ENCODE data around the gene SYNPO2. TPM values are rescaled to one million over a fixed set of nuclear protein-coding genes. Genes with fewer than 3 reads are reported as not detected.

Gene SYNPO2
- total and polyA plus RNA-seq, 2 donors (not counting 1 experiment from before 2014, with no cell fraction given): 0.03 to 0.20 TPM

- Histone ChIP-seq H3K9ac (ENCODE audit: low read length) (no peak overlapping the region), H3K79me2 (ENCODE audit: control insufficient read depth, insufficient read depth, low read length) (no peaks in the 10 kb centered on the region), H2AFZ (ENCODE audit: insufficient read depth, low read depth, low read length, poor library complexity, severe bottlenecking) (no peak overlapping the region), H3K9me3 (ENCODE audit: control extremely low read depth in 1 of 3, control insufficient read depth in 2 of 3, insufficient read depth in 1 of 3, low read length in 2 of 3) (no peaks in the 10 kb centered on the region), H3K27ac (ENCODE audit: low read length in 2 of 2) (no peak overlapping the region), H3K4me3 (ENCODE audit: control extremely low read depth in 1 of 5, extremely low read depth in 1 of 5, insufficient read depth in 1 of 5, low read depth in 2 of 5, low read length in 4 of 5) (no peak overlapping the region), H3K27me3 (replicated peaks in 1 of 4; ENCODE audit: control extremely low read depth in 1 of 4, control insufficient read depth in 3 of 4, insufficient read depth in 4 of 4, low read length in 3 of 4) (no peaks in the 10 kb centered on the region), H4K20me1 (ENCODE audit: control insufficient read depth, insufficient read depth, low read length, poor library complexity, severe bottlenecking) (no peaks in the 10 kb centered on the region), H3K4me1 (ENCODE audit: control insufficient read depth in 2 of 2, insufficient read depth in 2 of 2, low read length in 2 of 2) (no peaks in the 10 kb centered on the region), H3K36me3 (replicated peaks in 1 of 2; ENCODE audit: control extremely low read depth in 1 of 2, control insufficient read depth in 1 of 2, extremely low read depth in 1 of 2, insufficient read depth in 2 of 2, low read length in 1 of 2) (no peaks in the 10 kb centered on the region), H3K4me2 (replicated peaks; ENCODE audit: low read depth, low read length, poor library complexity, severe bottlenecking) (no peak overlapping the region)
- intact Hi-C loops (cut with micrococcal nuclease): no loop called here
- Mint-ChIP-seq H3K9me3 (ENCODE audit: insufficient read depth) (no peaks in the 10 kb centered on the region), H3K4me3 (no peak overlapping the region), H3K4me1 (no peaks in the 10 kb centered on the region), H3K27me3 (peaks cover 3% of the 10 kb centered on the region), H3K27ac (no peak overlapping the region)
- ChIA-PET CTCF (no interaction called here), POLR2A (no interaction called here)
- no peak for TF ChIP-seq CTCF (IDR thresholded peaks at IDR 0.05)
- no peak for TF ChIP-seq EZH2 (IDR thresholded peaks at IDR 0.05; ENCODE audit: borderline replicate concordance, insufficient read depth, low read depth, low read length, poor library complexity, severe bottlenecking)
- ATAC-seq (ENCODE audit: low read depth): no peak
- no peak for DNase-seq
- WGBS (ENCODE audit: insufficient coverage): 93% methylated on average over 10 of the region's 10 CpGs
Observed at GRCh38 chr4:119053997-119054396, 165.3 kb downstream of the SYNPO2 start.

DNA sequence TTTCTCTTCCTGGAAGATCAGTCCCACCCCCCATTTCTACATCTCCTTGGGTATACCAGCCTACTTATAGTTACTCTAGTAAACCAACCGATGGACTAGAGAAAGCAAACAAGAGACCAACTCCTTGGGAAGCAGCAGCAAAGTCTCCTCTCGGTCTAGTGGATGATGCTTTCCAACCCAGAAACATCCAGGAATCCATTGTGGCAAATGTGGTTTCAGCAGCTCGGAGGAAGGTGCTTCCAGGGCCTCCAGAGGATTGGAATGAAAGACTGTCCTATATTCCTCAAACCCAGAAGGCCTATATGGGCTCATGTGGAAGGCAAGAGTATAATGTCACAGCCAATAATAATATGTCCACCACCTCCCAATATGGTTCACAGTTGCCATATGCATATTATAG, 168.8 kb downstream of the SYNPO2 start:
- CTCF ChIA-PET: no interaction called here
- H4K20me1 ChIP-seq (ENCODE audit: control insufficient read depth, insufficient read depth, low read length, poor library complexity, severe bottlenecking): no peaks in the 10 kb centered on the region
- H3K27ac Mint-ChIP-seq: no peak overlapping the region
- intact Hi-C loops (cut with micrococcal nuclease): no loop called here
- no peak overlapping the region for H3K4me3 ChIP-seq (ENCODE audit: control extremely low read depth in 1 of 5, extremely low read depth in 1 of 5, insufficient read depth in 1 of 5, low read depth in 2 of 5, low read length in 4 of 5)
- H3K79me2 ChIP-seq (ENCODE audit: control insufficient read depth, insufficient read depth, low read length): no peaks in the 10 kb centered on the region
- POLR2A ChIA-PET: no interaction called here
- DNase-seq (no peak), ATAC-seq (ENCODE audit: low read depth) (no peak)
- no peaks in the 10 kb centered on the region for H3K36me3 ChIP-seq (replicated peaks in 1 of 2; ENCODE audit: control extremely low read depth in 1 of 2, control insufficient read depth in 1 of 2, extremely low read depth in 1 of 2, insufficient read depth in 2 of 2, low read length in 1 of 2)
- 100% methylated on average over 2 of the region's 3 CpGs for WGBS (ENCODE audit: insufficient coverage)
- no peak overlapping the region for H3K4me3 Mint-ChIP-seq
- H3K9me3 ChIP-seq (ENCODE audit: control extremely low read depth in 1 of 3, control insufficient read depth in 2 of 3, insufficient read depth in 1 of 3, low read length in 2 of 3): no peaks in the 10 kb centered on the region
- TF ChIP-seq CTCF (IDR thresholded peaks at IDR 0.05) (no peak), EZH2 (IDR thresholded peaks at IDR 0.05; ENCODE audit: borderline replicate concordance, insufficient read depth, low read depth, low read length, poor library complexity, severe bottlenecking) (no peak)
- H3K9ac ChIP-seq (ENCODE audit: low read length): no peak overlapping the region
- H3K27me3 ChIP-seq (replicated peaks in 1 of 4; ENCODE audit: control extremely low read depth in 1 of 4, control insufficient read depth in 3 of 4, insufficient read depth in 4 of 4, low read length in 3 of 4): no peaks in the 10 kb centered on the region
- H3K27me3 Mint-ChIP-seq: no peaks in the 10 kb centered on the region
- no peak overlapping the region for H3K27ac ChIP-seq (ENCODE audit: low read length in 2 of 2)
- no peaks in the 10 kb centered on the region for H3K4me1 Mint-ChIP-seq
- H3K9me3 Mint-ChIP-seq (ENCODE audit: insufficient read depth): no peaks in the 10 kb centered on the region
- H2AFZ ChIP-seq (ENCODE audit: insufficient read depth, low read depth, low read length, poor library complexity, severe bottlenecking): no peak overlapping the region
- no peaks in the 10 kb centered on the region for H3K4me1 ChIP-seq (ENCODE audit: control insufficient read depth in 2 of 2, insufficient read depth in 2 of 2, low read length in 2 of 2)
- no peak overlapping the region for H3K4me2 ChIP-seq (replicated peaks; ENCODE audit: low read depth, low read length, poor library complexity, severe bottlenecking)

All from B cell (primary cell).